OCI-LY1 (cell line): ENCODE measurements around the gene THAP8.

ENCODE experiments used
- H2AFZ ChIP-seq: fragments of 200-600 bp; sonication (generic), shearing (Covaris generic); 2 replicates; pipeline ENCODE4 v1.6.0; 2014; ENCODE audit warnings: antibody characterized with exemption, mild to moderate bottlenecking, low read length
- H3F3A ChIP-seq: fragments of 200-600 bp; sonication (generic), shearing (Covaris generic); 2 replicates; pipeline ENCODE4 v1.6.0; 2014; ENCODE audit warnings: mild to moderate bottlenecking, antibody characterized with exemption, low read length, moderate library complexity; ENCODE audit not compliant: insufficient read depth
- H3K27ac ChIP-seq: fragments of 200-600 bp; sonication (generic); 2 replicates; pipeline ENCODE4 v1.5.1; 2014; ENCODE audit warnings: low read length, mixed run types, mild to moderate bottlenecking, low read depth; ENCODE audit not compliant: poor library complexity, severe bottlenecking
- H3K27me3 ChIP-seq: fragments of 200-600 bp; sonication (generic); 2 replicates; pipeline ENCODE4 v1.6.0; 2014; ENCODE audit warnings: antibody characterized with exemption, mild to moderate bottlenecking, low read length, moderate library complexity; ENCODE audit not compliant: insufficient read depth
- H3K36me3 ChIP-seq: fragments of 200-600 bp; sonication (generic); 2 replicates; pipeline ENCODE4 v1.6.1; 2014; ENCODE audit warnings: mild to moderate bottlenecking, antibody characterized with exemption, low read length, moderate library complexity, mixed read lengths; ENCODE audit not compliant: insufficient read depth
- H3K4me1 ChIP-seq: fragments of 200-600 bp; sonication (generic); 2 replicates; pipeline ENCODE4 v1.5.1; 2014; ENCODE audit warnings: mild to moderate bottlenecking, low read length, moderate library complexity; ENCODE audit not compliant: insufficient read depth, severe bottlenecking
- H3K4me2 ChIP-seq: fragments of 200-600 bp; sonication (generic), shearing (Covaris generic); 2 replicates; pipeline ENCODE4 v1.6.1; 2014; ENCODE audit warnings: low read length
- H3K4me3 ChIP-seq: fragments of 200-600 bp; sonication (generic); 2 replicates; pipeline ENCODE4 v1.5.1; 2014; ENCODE audit warnings: low read length, low read depth, mild to moderate bottlenecking, mixed read lengths; ENCODE audit not compliant: poor library complexity, severe bottlenecking
- H3K79me2 ChIP-seq: fragments of 200-600 bp; shearing (Covaris generic); 2 replicates; pipeline ENCODE4 v1.6.1; 2016; ENCODE audit warnings: mixed run types, low read length, mixed read lengths; ENCODE audit not compliant: insufficient read depth
- H3K9ac ChIP-seq: fragments of 200-600 bp; sonication (generic), shearing (Covaris generic); 2 replicates; pipeline ENCODE4 v1.6.1; 2014; ENCODE audit warnings: mild to moderate bottlenecking, low read length, mixed read lengths
- H3K9me2 ChIP-seq: fragments of 200-600 bp; sonication (generic), shearing (Covaris generic); 2 replicates; pipeline ENCODE4 v1.6.1; 2014; ENCODE audit warnings: low read depth, mild to moderate bottlenecking, low read length, mixed read lengths
- H3K9me3 ChIP-seq: fragments of 200-600 bp; shearing (Covaris generic); 2 replicates; pipeline ENCODE4 v1.6.1; 2014; ENCODE audit warnings: low read length, mixed read lengths
- H4K20me1 ChIP-seq: fragments of 200-600 bp; sonication (generic), shearing (Covaris generic); 2 replicates; pipeline ENCODE4 v1.6.0; 2016; ENCODE audit warnings: mild to moderate bottlenecking, low read length; ENCODE audit not compliant: insufficient read depth
- EZH2 ChIP-seq: fragments of 200-600 bp; sonication (generic), shearing (Covaris generic); IDR thresholded peaks from 2 replicates; pipeline ENCODE4 v1.8.0; 2017; ENCODE audit warnings: borderline replicate concordance, mixed run types, mild to moderate bottlenecking, antibody characterized with exemption, low read length, moderate library complexity, mixed read lengths
- TF ChIP-seq, protein P1 (sequence below): fragments of 200-600 bp; sonication (generic), shearing (Covaris generic); IDR thresholded peaks from 2 replicates; pipeline ENCODE4 v1.5.1; 2017; ENCODE audit warnings: mild to moderate bottlenecking, antibody characterized with exemption, low read length, moderate library complexity, mixed read lengths

The THAP8 gene

DNA sequence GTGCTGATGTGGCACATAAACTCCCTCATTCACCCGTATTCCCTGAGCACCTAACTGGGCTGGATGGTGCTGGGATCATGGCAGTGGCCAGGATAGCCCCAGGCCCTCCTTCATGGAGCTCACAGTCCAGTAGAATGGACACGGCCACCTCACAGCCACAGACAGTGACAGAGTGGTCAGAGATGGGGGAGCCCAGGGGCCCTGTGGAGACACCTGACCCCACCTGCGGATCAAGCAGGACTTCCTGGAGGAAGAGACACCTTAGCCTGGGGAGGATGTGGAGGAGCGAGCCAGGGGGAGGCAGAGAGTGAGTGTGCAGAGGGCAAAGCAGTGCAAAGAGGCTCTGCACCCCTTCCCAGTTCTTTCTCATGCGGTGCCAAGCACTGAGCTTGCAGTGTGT, 35.8 kb upstream of the THAP8 start:
- Histone ChIP-seq H3K9ac (no peak overlapping the region), H3K27me3 (no peaks in the 10 kb centered on the region)

DNA sequence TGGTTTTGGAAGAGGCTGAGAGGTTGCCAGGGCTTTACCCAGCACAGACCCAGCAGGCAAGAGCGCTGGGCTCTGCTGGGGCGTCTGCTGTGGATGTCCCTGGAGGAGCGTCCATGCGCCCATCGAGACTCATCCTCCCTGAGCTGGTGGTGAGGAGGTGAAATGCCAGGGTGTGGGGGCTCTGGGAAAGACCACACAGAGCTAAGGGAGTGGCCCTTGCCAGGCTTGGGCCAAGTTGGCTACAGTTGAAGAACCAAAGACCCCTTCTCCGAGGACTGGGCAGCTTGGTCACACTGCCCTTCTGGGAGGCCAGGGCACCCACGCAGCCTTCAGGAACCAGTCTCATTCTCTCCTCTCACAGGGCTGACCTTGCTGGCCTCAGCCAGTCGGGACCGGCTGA, 32.2 kb upstream of the THAP8 start:
- Histone ChIP-seq H3K4me3 (no peak overlapping the region), H3K27ac (no peak overlapping the region), H3K4me1 (no peaks in the 10 kb centered on the region), H3K9me2 (no peaks in the 10 kb centered on the region), H3F3A (no peaks in the 10 kb centered on the region), H3K36me3 (peaks cover 94% of the 10 kb centered on the region), H2AFZ (no peak overlapping the region), H3K27me3 (no peaks in the 10 kb centered on the region), H4K20me1 (no peaks in the 10 kb centered on the region), H3K9ac (no peak overlapping the region), H3K4me2 (no peak overlapping the region), H3K9me3 (no peaks in the 10 kb centered on the region), H3K79me2 (no peaks in the 10 kb centered on the region)
- TF ChIP-seq, protein P1, sequence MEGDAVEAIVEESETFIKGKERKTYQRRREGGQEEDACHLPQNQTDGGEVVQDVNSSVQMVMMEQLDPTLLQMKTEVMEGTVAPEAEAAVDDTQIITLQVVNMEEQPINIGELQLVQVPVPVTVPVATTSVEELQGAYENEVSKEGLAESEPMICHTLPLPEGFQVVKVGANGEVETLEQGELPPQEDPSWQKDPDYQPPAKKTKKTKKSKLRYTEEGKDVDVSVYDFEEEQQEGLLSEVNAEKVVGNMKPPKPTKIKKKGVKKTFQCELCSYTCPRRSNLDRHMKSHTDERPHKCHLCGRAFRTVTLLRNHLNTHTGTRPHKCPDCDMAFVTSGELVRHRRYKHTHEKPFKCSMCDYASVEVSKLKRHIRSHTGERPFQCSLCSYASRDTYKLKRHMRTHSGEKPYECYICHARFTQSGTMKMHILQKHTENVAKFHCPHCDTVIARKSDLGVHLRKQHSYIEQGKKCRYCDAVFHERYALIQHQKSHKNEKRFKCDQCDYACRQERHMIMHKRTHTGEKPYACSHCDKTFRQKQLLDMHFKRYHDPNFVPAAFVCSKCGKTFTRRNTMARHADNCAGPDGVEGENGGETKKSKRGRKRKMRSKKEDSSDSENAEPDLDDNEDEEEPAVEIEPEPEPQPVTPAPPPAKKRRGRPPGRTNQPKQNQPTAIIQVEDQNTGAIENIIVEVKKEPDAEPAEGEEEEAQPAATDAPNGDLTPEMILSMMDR, result no peak
- TF ChIP-seq EZH2, result no peak

More for the DNA sequence above, 35.8 kb upstream of the THAP8 start:
- Histone ChIP-seq H3K4me3 (no peak overlapping the region), H4K20me1 (no peaks in the 10 kb centered on the region), H3K27ac (no peak overlapping the region), H3K4me1 (no peaks in the 10 kb centered on the region), H3K36me3 (peaks cover 91% of the 10 kb centered on the region), H3K4me2 (no peak overlapping the region), H3K9me3 (no peaks in the 10 kb centered on the region), H3K9me2 (no peaks in the 10 kb centered on the region), H2AFZ (no peak overlapping the region), H3K79me2 (no peaks in the 10 kb centered on the region), H3F3A (no peaks in the 10 kb centered on the region)
- no peak for TF ChIP-seq EZH2
- TF ChIP-seq, protein P1, result no peak

DNA sequence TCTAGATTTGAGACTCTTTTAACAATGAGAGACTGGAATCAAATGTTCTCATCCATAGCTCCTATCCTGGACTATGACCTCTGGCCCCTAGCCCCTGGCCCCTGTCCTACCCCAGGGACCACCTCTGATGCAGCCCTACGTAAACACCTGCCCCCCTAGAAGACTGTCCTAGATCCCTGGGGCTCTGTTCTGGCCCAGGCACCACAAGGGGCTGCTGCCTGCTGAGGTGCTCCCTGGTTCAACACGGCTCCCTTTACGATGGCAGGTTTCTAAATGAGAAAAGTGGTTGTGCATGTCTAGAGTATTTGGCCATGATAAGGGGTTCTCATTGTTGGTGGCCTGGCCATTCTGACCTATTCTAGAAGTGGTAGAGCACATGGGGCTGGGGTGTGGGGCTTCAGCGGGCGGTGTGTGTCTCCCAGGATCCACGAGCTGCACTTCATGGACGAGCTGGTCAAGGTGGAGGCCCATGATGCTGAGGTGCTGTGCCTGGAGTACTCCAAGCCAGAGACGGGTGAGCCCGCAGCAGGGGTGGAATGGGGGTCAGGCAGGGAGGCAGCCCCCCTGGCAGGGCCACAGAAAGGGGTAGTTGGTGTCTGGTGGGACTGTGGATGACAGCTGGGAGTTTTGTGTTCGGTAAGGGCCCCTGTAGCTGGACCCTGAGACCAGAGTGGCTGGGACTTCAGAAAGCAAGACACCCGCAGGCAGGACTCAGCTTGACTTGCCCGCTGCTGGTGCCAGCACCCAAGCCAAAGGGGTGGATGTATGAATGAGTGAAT, 30.3 kb upstream of the THAP8 start:
- no peak overlapping the region for H3K4me3 ChIP-seq
- H3K4me1 ChIP-seq, result no peaks in the 10 kb centered on the region
- no peak overlapping the region for H3K9ac ChIP-seq
- no peaks in the 10 kb centered on the region for H3K79me2 ChIP-seq
- H3K9me2 ChIP-seq, result no peaks in the 10 kb centered on the region
- no peaks in the 10 kb centered on the region for H3K9me3 ChIP-seq
- H3K27me3 ChIP-seq, result no peaks in the 10 kb centered on the region
- H4K20me1 ChIP-seq, result no peaks in the 10 kb centered on the region
- H3F3A ChIP-seq, result no peaks in the 10 kb centered on the region
- no peak overlapping the region for H3K4me2 ChIP-seq
- H3K27ac ChIP-seq, result no peak overlapping the region
- no peak overlapping the region for H2AFZ ChIP-seq
- TF ChIP-seq, protein P1, result no peak
- H3K36me3 ChIP-seq, result peaks cover 87% of the 10 kb centered on the region
